K562 (cell line): ENCODE data around the gene SAP130. TPM values are rescaled to one million over a fixed set of nuclear protein-coding genes. Genes with fewer than 3 reads are reported as not detected.
A peak's percentile ranks its signal among the peaks of the same experiment; 100 is the strongest.

Experiments used
- ATAC-seq: fragments of 200-7000 bp; cut with Tn5 transposase; 3 replicates; pipeline ENCODE4 v1.9.1; 2020; ENCODE audit warnings: moderate library complexity
- BruUV-seq: library from RNA; stranded (reverse); fragments of 400-500 nt; replicated peaks from 2 replicates; lab custom pipeline; 2021; lab: Mats Ljungman, UMichigan
- CTCF ChIA-PET: fragments of 300-600 bp; formaldehyde crosslinking; extraction: SDS; loops from one replicate; lab custom pipeline; 2021; ENCODE audit warnings: low intra/inter-chr PET ratio; lab: Yijun Ruan, JAX
- POLR2A ChIA-PET: fragments of 300-600, 350-650 bp; sonication (Branson Sonifier 250); formaldehyde crosslinking; extraction: SDS; loops from one replicate; lab custom pipeline; 2021; ENCODE audit warnings: antibody characterized with exemption, inconsistent platforms; lab: Yijun Ruan, JAX
- DNase-seq, 4 experiments: peaks; one replicate each; pipeline versions ENCODE4 v3.0.0 to v3.0.0-alpha.2; 2011 to 2018; ENCODE audit warnings: low spot score in 3 of 4, mixed read lengths in 3 of 4; ENCODE audit errors: extremely low read depth in 1 of 4
- FAIRE-seq: peaks from 2 replicates; lab custom pipeline; 2011; peaks lifted over from hg19 to GRCh38; lab: Jason Lieb, UNC
- H2AFZ ChIP-seq: 2 replicates; pipeline ENCODE4 v1.6.0; 2011; ENCODE audit warnings: low read depth, low read length, control low read depth, inconsistent platforms
- H3K27ac ChIP-seq: fragments of 200-600 bp; 3 replicates; pipeline ENCODE4 v1.8.0; 2011; ENCODE audit warnings: low read depth, mild to moderate bottlenecking, control low read depth, inconsistent platforms, low read length, moderate library complexity, mixed read lengths; ENCODE audit errors: extremely low read depth
- H3K27me3 ChIP-seq, 2 experiments: fragments of 300-600 bp in 1 of 2; 2 replicates in 1 of 2; 3 replicates in 1 of 2; pipeline versions ENCODE4 v1.6.0 to v1.8.0; 2011; ENCODE audit warnings: inconsistent platforms in 2 of 2, low read length in 2 of 2, mild to moderate bottlenecking in 1 of 2, mixed read lengths in 1 of 2, moderate library complexity in 1 of 2; ENCODE audit not compliant: control insufficient read depth in 2 of 2, insufficient read depth in 2 of 2
- H3K36me3 ChIP-seq: fragments of 300-600 bp; 3 replicates; pipeline ENCODE4 v1.8.0; 2011; ENCODE audit warnings: mild to moderate bottlenecking, low read length, inconsistent platforms; ENCODE audit not compliant: control insufficient read depth, insufficient read depth
- H3K4me1 ChIP-seq, 2 experiments: fragments of 200-600 bp in 1 of 2; replicated peaks in 1 of 2; 2 replicates in 1 of 2; 3 replicates in 1 of 2; pipeline versions ENCODE4 v1.5.1 to v1.8.0; 2011; ENCODE audit warnings: inconsistent platforms in 2 of 2, low read length in 2 of 2, mild to moderate bottlenecking in 1 of 2, mixed read lengths in 1 of 2, moderate library complexity in 1 of 2; ENCODE audit not compliant: control insufficient read depth in 2 of 2, insufficient read depth in 2 of 2
- H3K4me2 ChIP-seq: 2 replicates; pipeline ENCODE4 v1.6.1; 2011; ENCODE audit warnings: low read length, control low read depth, inconsistent platforms, mixed read lengths; ENCODE audit not compliant: insufficient read depth
- H3K4me3 ChIP-seq: fragments of 200-600 bp; sonication (generic), shearing (Covaris generic); 2 replicates; pipeline ENCODE4 v1.5.1; 2016; ENCODE audit warnings: control low read depth, inconsistent platforms
- H3K79me2 ChIP-seq: fragments of 200-600 bp; 3 replicates; pipeline ENCODE4 v1.8.0; 2011; ENCODE audit warnings: low read length, inconsistent platforms; ENCODE audit not compliant: control insufficient read depth, insufficient read depth
- H3K9ac ChIP-seq, 2 experiments: 2 replicates each; pipeline versions ENCODE4 v1.6.0 to v1.6.1; 2011; ENCODE audit warnings: low read depth in 2 of 2, low read length in 2 of 2, control low read depth in 1 of 2, inconsistent platforms in 1 of 2, mild to moderate bottlenecking in 1 of 2, mixed read lengths in 1 of 2; ENCODE audit not compliant: insufficient read depth in 1 of 2
- H3K9me1 ChIP-seq: one replicate; pipeline ENCODE4 v1.6.0; 2011; ENCODE audit warnings: inconsistent platforms, mild to moderate bottlenecking, low read length, moderate library complexity; ENCODE audit not compliant: control insufficient read depth, insufficient read depth
- H3K9me3 ChIP-seq: replicated peaks from 2 replicates; pipeline ENCODE4 v1.5.1; 2011; ENCODE audit warnings: low read depth, low read length, inconsistent platforms; ENCODE audit not compliant: control insufficient read depth, insufficient read depth
- H4K20me1 ChIP-seq: replicated peaks from 2 replicates; pipeline ENCODE4 v1.6.1; 2011; ENCODE audit warnings: low read length, inconsistent platforms, mixed read lengths; ENCODE audit not compliant: control insufficient read depth, insufficient read depth
- CBX5 ChIP-seq: IDR thresholded peaks from 2 replicates; pipeline ENCODE4 v1.6.1; 2014; ENCODE audit warnings: low read depth, borderline replicate concordance
- CSDE1 ChIP-seq, 2 experiments: fragments of 450-650 bp; IDR thresholded peaks; 2 replicates each; pipeline ENCODE4 v1.6.1; 2016; ENCODE audit warnings: mild to moderate bottlenecking in 1 of 2
- HOMEZ ChIP-seq: fragments of 250-450 bp; sonication (Bioruptor Pico); IDR thresholded peaks from 2 replicates; pipeline ENCODE4 v1.4.0; 2020; ENCODE audit warnings: mild to moderate bottlenecking, moderate library complexity
- PCBP2 ChIP-seq: fragments of 200-400 bp; formaldehyde crosslinking; IDR thresholded peaks from 2 replicates; pipeline ENCODE4 v1.6.1; 2018; ENCODE audit warnings: low read length, low read depth, mild to moderate bottlenecking, moderate library complexity; ENCODE audit not compliant: poor library complexity, severe bottlenecking
- TRIM24 ChIP-seq, 2 experiments: fragments of 450-650 bp; IDR thresholded peaks; 2 replicates each; pipeline ENCODE4 v1.6.1; 2016
- ZBTB1 ChIP-seq: sonication (generic); formaldehyde crosslinking; IDR thresholded peaks from 2 replicates; pipeline ENCODE4 v1.8.1; 2023; ENCODE audit warnings: missing genetic modification reagents, low read depth, mild to moderate bottlenecking, borderline replicate concordance
- ZBTB11 ChIP-seq, 3 experiments: fragments of 200-800 bp in 1 of 3; fragments of 250-450 bp in 1 of 3; fragments of 450-650 bp in 1 of 3; sonication (Bioruptor Pico) in 1 of 3; sonication (Bioruptor generic) in 1 of 3; formaldehyde crosslinking in 1 of 3; IDR thresholded peaks; 2 replicates each; pipeline versions ENCODE4 v1.6.1 to v1.8.0; 2016 to 2022; ENCODE audit warnings: mild to moderate bottlenecking in 2 of 3, missing genetic modification characterization in 2 of 3, missing compliant biosample characterization in 1 of 3, moderate library complexity in 1 of 3
- ZNF212 ChIP-seq: fragments of 450-650 bp; formaldehyde crosslinking; IDR thresholded peaks from 2 replicates; pipeline ENCODE4 v1.4.0; 2020; ENCODE audit warnings: mild to moderate bottlenecking
- WGBS: fragments of 100-300 bp; shearing (Covaris generic); methylation state at CpG from one replicate; pipeline ENCODE4 v1.1.6; 2016; ENCODE audit warnings: low coverage, mixed read lengths; ENCODE audit not compliant: insufficient coverage; ENCODE audit errors: missing lambda C conversion rate; 5-methylcytosine and 5-hydroxymethylcytosine counted together
- in situ Hi-C: fragments of 300-500 bp; cut with MboI; formaldehyde crosslinking; loops from 4 replicates; pipeline ENCODE4 v1.15.0; 2018; ENCODE audit warnings: inconsistent platforms, mixed read lengths
- intact Hi-C: fragments of 100-400 bp; cut with micrococcal nuclease; formaldehyde crosslinking; loops from 2 replicates; pipeline ENCODE4 v1.14.2; 2022
- polyA plus RNA-seq, 8 experiments: library from polyadenylated mRNA; depleted of rRNA in 4 of 8; stranded (reverse) in 5 of 8; unstranded in 3 of 8; fragments of >200 nt; fragmentation: Nextera tagmentation in 2 of 8; fragmentation: Illumina TruSeq in 1 of 8; extraction: Ambion mirVana in 2 of 8; extraction: Trizol in 1 of 8; gene quantifications; 2 replicates each; pipeline versions ENCODE4 v1.2.1 to v1.2.3, GENCODE V29; 2011 to 2014; ENCODE audit warnings: inconsistent platforms in 1 of 8, missing spikeins in 1 of 8
- total RNA-seq, 7 experiments: library from RNA; depleted of rRNA in 6 of 7; stranded (reverse); fragments of >200 nt in 6 of 7; fragmentation: Illumina TruSeq in 2 of 7; extraction: Trizol in 2 of 7; gene quantifications; 2 replicates each; pipeline versions ENCODE4 v1.2.1 to v1.2.3, GENCODE V29; 2011 to 2021; ENCODE audit warnings: low replicate concordance in 1 of 7

Gene SAP130
- total and polyA plus RNA-seq, 9 of the 15 experiments (the other 6 are each of a cell fraction or from before 2014, with no cell fraction given) = 4.5 to 33.4 (median 7.4) TPM

- Histone ChIP-seq H3K79me2 (no peaks in the 10 kb centered on the region), H2AFZ (no peak overlapping the region), H3K9me3 (peaks cover 6% of the 10 kb centered on the region; the same call in 1 of the 2 replicates), H4K20me1 (no peaks in the 10 kb centered on the region), H3K4me1 (no peaks in the 10 kb centered on the region; a peak in 2 of 5 replicates), H3K4me3 (no peak overlapping the region), H3K4me2 (no peak overlapping the region), H3K36me3 (no peaks in the 10 kb centered on the region), H3K27ac (no peak overlapping the region), H3K27me3 (peaks cover 0 to 13% of the 10 kb centered on the region in 2 experiments; a peak in 2 of 5 replicates), H3K9ac (no peak overlapping the region), H3K9me1 (no peaks in the 10 kb centered on the region)
- TF ChIP-seq CSDE1 (IDR thresholded peaks at IDR 0.05) (no peak), ZBTB1 (CRISPR knock-in tag) (no peak), PCBP2 (no peak)
- no TSS peak for BruUV-seq
- ATAC-seq (no peak), DNase-seq (no peak), FAIRE-seq (no peak)
- 26% methylated on average over 12 of the region's 12 CpGs for WGBS
- ChIA-PET CTCF (no interaction called here), POLR2A (interaction anchor here (0.8 to 2.0 kb wide), 3 partner anchors 9 to 313 kb away, joined by 3 to 4 read pairs (median 4); no protein-coding TSS in a partner anchor)
- in situ Hi-C loops = no loop called here
- intact Hi-C loops = no loop called here
Measured at GRCh38 chr2:128053331-128053730, 25.5 kb upstream of the SAP130 start.

- ChIA-PET CTCF (no interaction called here), POLR2A (no interaction called here)
- no TSS peak for BruUV-seq
- Histone ChIP-seq H3K9me1 (no peaks in the 10 kb centered on the region), H3K27me3 (0 out of 5 replicates have a peak, but pooled peaks cover 0 to 6% of the 10 kb centered on the region in 2 experiments), H3K4me1 (no peaks in the 10 kb centered on the region), H3K36me3 (no peaks in the 10 kb centered on the region), H3K4me2 (no peak overlapping the region), H4K20me1 (no peaks in the 10 kb centered on the region), H3K27ac (no peak overlapping the region), H3K79me2 (no peaks in the 10 kb centered on the region), H2AFZ (no peak overlapping the region), H3K9me3 (peaks cover 3% of the 10 kb centered on the region), H3K4me3 (no peak overlapping the region), H3K9ac (no peak overlapping the region)
- intact Hi-C loops (no loop called here), in situ Hi-C loops (no loop called here)
- FAIRE-seq = no peak
- 0% methylated on average over 3 of the region's 3 CpGs for WGBS
- no peak for DNase-seq
- ATAC-seq = no peak
- no peak for TF ChIP-seq ZNF212 (CRISPR knock-in tag)
- TF ChIP-seq HOMEZ (CRISPR knock-in tag) = no peak
- peak in 1 of 2 experiments; percentile 14; a peak in 1 of 4 replicates for TF ChIP-seq TRIM24 (IDR thresholded peaks at IDR 0.05)
- no peak for TF ChIP-seq ZBTB11 (CRISPR knock-in tag; IDR thresholded peaks at IDR 0.05)
- TF ChIP-seq CBX5 = peak; percentile 92; the same call in 1 of the 2 replicates
Measured at GRCh38 chr2:128043041-128043440, 15.2 kb upstream of the SAP130 start.
